Neural cell (in vitro differentiated cells): ENCODE results near the gene ADCY5. TPM values are rescaled to one million over a fixed set of nuclear protein-coding genes. Genes with fewer than 3 reads are reported as not detected.

Source experiments
- H2AFZ ChIP-seq: fragments of 200-600, 300-800 bp; sonication (generic), shearing (Covaris generic); 2 replicates; pipeline ENCODE4 v1.6.0; 2014; ENCODE audit warnings: low read depth, mild to moderate bottlenecking, antibody characterized with exemption, low read length, moderate library complexity
- H3F3A ChIP-seq: fragments of 200-600 bp; shearing (Covaris generic); 2 replicates; pipeline ENCODE4 v1.6.1; 2016; ENCODE audit warnings: mild to moderate bottlenecking, moderate library complexity, mixed read lengths, antibody characterized with exemption, low read length; ENCODE audit not compliant: insufficient read depth, poor library complexity, severe bottlenecking
- H3K27ac ChIP-seq: fragments of 200-600, 300-800 bp; sonication (generic), shearing (Covaris generic); 2 replicates; pipeline ENCODE4 v1.5.1; 2014; ENCODE audit warnings: mild to moderate bottlenecking, low read length, moderate library complexity
- H3K27me3 ChIP-seq: fragments of 300-800, 200-600 bp; sonication (generic), shearing (Covaris generic); 2 replicates; pipeline ENCODE4 v1.6.0; 2014; ENCODE audit warnings: mild to moderate bottlenecking, low read depth, low read length, moderate library complexity; ENCODE audit not compliant: insufficient read depth
- H3K36me3 ChIP-seq: fragments of 300-800, 200-600 bp; sonication (generic), shearing (Covaris generic); 2 replicates; pipeline ENCODE4 v1.5.1; 2014; ENCODE audit warnings: mild to moderate bottlenecking, antibody characterized with exemption, low read length, moderate library complexity; ENCODE audit not compliant: insufficient read depth
- H3K4me2 ChIP-seq: fragments of 300-800, 200-600 bp; sonication (generic), shearing (Covaris generic); 2 replicates; pipeline ENCODE4 v1.6.0; 2014; ENCODE audit warnings: mild to moderate bottlenecking, low read length
- H3K4me3 ChIP-seq: fragments of 300-800, 200-600 bp; sonication (generic), shearing (Covaris generic); 2 replicates; pipeline ENCODE4 v1.5.1; 2014; ENCODE audit warnings: mild to moderate bottlenecking, low read length, moderate library complexity
- H3K79me2 ChIP-seq: fragments of 200-600 bp; shearing (Covaris generic); replicated peaks from 2 replicates; pipeline ENCODE4 v1.6.0; 2014; ENCODE audit warnings: mild to moderate bottlenecking, low read length, moderate library complexity; ENCODE audit not compliant: insufficient read depth
- H3K9ac ChIP-seq: fragments of 300-800, 200-600 bp; sonication (generic), shearing (Covaris generic); 2 replicates; pipeline ENCODE4 v1.6.1; 2016; ENCODE audit warnings: mild to moderate bottlenecking, low read length, mixed read lengths
- H3K9me2 ChIP-seq: fragments of 200-600 bp; shearing (Covaris generic); 2 replicates; pipeline ENCODE4 v1.6.1; 2016; ENCODE audit warnings: mild to moderate bottlenecking, low read length, mixed read lengths; ENCODE audit not compliant: insufficient read depth
- H3K9me3 ChIP-seq: fragments of 200-600, 300-800 bp; sonication (generic), shearing (Covaris generic); 2 replicates; pipeline ENCODE4 v1.6.1; 2016; ENCODE audit warnings: mild to moderate bottlenecking, mixed run types, low read length, moderate library complexity, mixed read lengths
- H4K20me1 ChIP-seq: fragments of 200-600 bp; shearing (Covaris generic); 2 replicates; pipeline ENCODE4 v1.6.1; 2016; ENCODE audit warnings: mild to moderate bottlenecking, mixed run types; ENCODE audit not compliant: insufficient read depth
- CTCF ChIP-seq: fragments of 450-650 bp; IDR thresholded peaks from 2 replicates; pipeline ENCODE4 v1.5.1; 2014; ENCODE audit warnings: antibody characterized with exemption, mild to moderate bottlenecking, moderate library complexity; ENCODE audit not compliant: poor library complexity, severe bottlenecking
- EP300 ChIP-seq: fragments of 450-650 bp; conservative IDR thresholded peaks from 2 replicates; pipeline ENCODE4 v1.6.1; 2014; ENCODE audit warnings: antibody characterized with exemption, mild to moderate bottlenecking, moderate library complexity; ENCODE audit not compliant: poor library complexity, severe bottlenecking
- EZH2 ChIP-seq: fragments of 200-600, 300-800 bp; shearing (Covaris generic), sonication (generic); IDR thresholded peaks from 2 replicates; pipeline ENCODE4 v1.6.1; 2014; ENCODE audit warnings: antibody characterized with exemption, low read length, borderline replicate concordance, mild to moderate bottlenecking; ENCODE audit not compliant: insufficient read depth, poor library complexity, severe bottlenecking
- MXI1 ChIP-seq: fragments of 450-650 bp; conservative IDR thresholded peaks from 2 replicates; pipeline ENCODE4 v1.6.1; 2014; ENCODE audit warnings: antibody characterized with exemption, mild to moderate bottlenecking; ENCODE audit not compliant: poor library complexity, severe bottlenecking
- POLR2AphosphoS5 ChIP-seq: IDR thresholded peaks from 2 replicates; pipeline ENCODE4 v1.6.1; 2012
- RAD21 ChIP-seq: fragments of 450-650 bp; conservative IDR thresholded peaks from 2 replicates; pipeline ENCODE4 v1.6.1; 2014; ENCODE audit warnings: antibody characterized with exemption, mild to moderate bottlenecking, moderate library complexity
- REST ChIP-seq: IDR thresholded peaks from 2 replicates; pipeline ENCODE4 v1.6.1; 2012; ENCODE audit warnings: borderline replicate concordance
- SMC3 ChIP-seq: fragments of 450-650 bp; conservative IDR thresholded peaks from 2 replicates; pipeline ENCODE4 v1.6.1; 2014; ENCODE audit warnings: antibody characterized with exemption, mild to moderate bottlenecking, moderate library complexity; ENCODE audit not compliant: poor library complexity
- TAF1 ChIP-seq: IDR thresholded peaks from 2 replicates; pipeline ENCODE4 v1.6.1; 2012; ENCODE audit warnings: low read depth
- polyA plus RNA-seq: library from polyadenylated mRNA; depleted of rRNA; stranded (reverse); fragments of >200 nt; gene quantifications from 2 replicates; pipeline ENCODE4 v1.2.3, GENCODE V29; 2014

The ADCY5 gene
- polyA plus RNA-seq, 1 donor from 2014 or later, result 7.7 TPM

GRCh38 chr3:123416647-123417046 is 32.2 kb downstream of the ADCY5 start:
- TF ChIP-seq EP300, result no peak
- no peak for TF ChIP-seq CTCF
- no peak for TF ChIP-seq EZH2
- no peak for TF ChIP-seq MXI1
- TF ChIP-seq RAD21, result no peak
- no peak for TF ChIP-seq SMC3
- TF ChIP-seq POLR2AphosphoS5, result no peak
- TF ChIP-seq REST, result no peak
- no peak for TF ChIP-seq TAF1
- Histone ChIP-seq H3K9ac (no peak overlapping the region), H2AFZ (no peak overlapping the region), H3K36me3 (no peaks in the 10 kb centered on the region), H3K27ac (no peak overlapping the region), H3F3A (no peaks in the 10 kb centered on the region), H3K79me2 (no peaks in the 10 kb centered on the region), H3K4me3 (no peak overlapping the region), H3K9me2 (no peaks in the 10 kb centered on the region), H3K9me3 (no peaks in the 10 kb centered on the region), H3K27me3 (no peaks in the 10 kb centered on the region), H3K4me2 (no peak overlapping the region), H4K20me1 (no peaks in the 10 kb centered on the region)

- Histone ChIP-seq H3K4me3 (no peak overlapping the region), H2AFZ (no peak overlapping the region), H3K27me3 (no peaks in the 10 kb centered on the region), H3K9me2 (no peaks in the 10 kb centered on the region), H3K27ac (no peak overlapping the region), H3K9me3 (no peaks in the 10 kb centered on the region), H3K79me2 (no peaks in the 10 kb centered on the region), H3K4me2 (no peak overlapping the region), H3K9ac (no peak overlapping the region), H4K20me1 (no peaks in the 10 kb centered on the region), H3K36me3 (no peaks in the 10 kb centered on the region), H3F3A (no peaks in the 10 kb centered on the region)
- TF ChIP-seq EP300 (no peak), REST (no peak), POLR2AphosphoS5 (no peak), SMC3 (no peak), MXI1 (no peak), RAD21 (no peak), CTCF (no peak), TAF1 (no peak), EZH2 (no peak)
Measured at GRCh38 chr3:123416173-123416572, 32.7 kb downstream of the ADCY5 start.
